ENCODE measurements around the gene C22orf39.

GRCh38 chr22:19496324-19496630, 48.8 kb upstream of the C22orf39 start:
- TF ChIP-seq CTCF (IDR thresholded peaks at IDR 0.05; ENCODE audit: low read depth, low read length, missing input control) (no peak), JUND (IDR thresholded peaks at IDR 0.05) (no peak), SP1 (IDR thresholded peaks at IDR 0.05) (no peak), GABPA (IDR thresholded peaks at IDR 0.05 in 1 of 2, conservative IDR thresholded peaks at IDR 0.05 in 1 of 2) (no peak), ATF3 (IDR thresholded peaks at IDR 0.05) (no peak)
- TF ChIP-seq, protein P1, sequence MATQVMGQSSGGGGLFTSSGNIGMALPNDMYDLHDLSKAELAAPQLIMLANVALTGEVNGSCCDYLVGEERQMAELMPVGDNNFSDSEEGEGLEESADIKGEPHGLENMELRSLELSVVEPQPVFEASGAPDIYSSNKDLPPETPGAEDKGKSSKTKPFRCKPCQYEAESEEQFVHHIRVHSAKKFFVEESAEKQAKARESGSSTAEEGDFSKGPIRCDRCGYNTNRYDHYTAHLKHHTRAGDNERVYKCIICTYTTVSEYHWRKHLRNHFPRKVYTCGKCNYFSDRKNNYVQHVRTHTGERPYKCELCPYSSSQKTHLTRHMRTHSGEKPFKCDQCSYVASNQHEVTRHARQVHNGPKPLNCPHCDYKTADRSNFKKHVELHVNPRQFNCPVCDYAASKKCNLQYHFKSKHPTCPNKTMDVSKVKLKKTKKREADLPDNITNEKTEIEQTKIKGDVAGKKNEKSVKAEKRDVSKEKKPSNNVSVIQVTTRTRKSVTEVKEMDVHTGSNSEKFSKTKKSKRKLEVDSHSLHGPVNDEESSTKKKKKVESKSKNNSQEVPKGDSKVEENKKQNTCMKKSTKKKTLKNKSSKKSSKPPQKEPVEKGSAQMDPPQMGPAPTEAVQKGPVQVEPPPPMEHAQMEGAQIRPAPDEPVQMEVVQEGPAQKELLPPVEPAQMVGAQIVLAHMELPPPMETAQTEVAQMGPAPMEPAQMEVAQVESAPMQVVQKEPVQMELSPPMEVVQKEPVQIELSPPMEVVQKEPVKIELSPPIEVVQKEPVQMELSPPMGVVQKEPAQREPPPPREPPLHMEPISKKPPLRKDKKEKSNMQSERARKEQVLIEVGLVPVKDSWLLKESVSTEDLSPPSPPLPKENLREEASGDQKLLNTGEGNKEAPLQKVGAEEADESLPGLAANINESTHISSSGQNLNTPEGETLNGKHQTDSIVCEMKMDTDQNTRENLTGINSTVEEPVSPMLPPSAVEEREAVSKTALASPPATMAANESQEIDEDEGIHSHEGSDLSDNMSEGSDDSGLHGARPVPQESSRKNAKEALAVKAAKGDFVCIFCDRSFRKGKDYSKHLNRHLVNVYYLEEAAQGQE (IDR thresholded peaks at IDR 0.05) = no peak

All from liver (tissue), 3 donors.